Trophoblast cell (in vitro differentiated cells and primary cell): ENCODE data around the gene FAM20A.
"Not testable (repeated sequence)": the region's sequence is repeated elsewhere in the genome, so short reads cannot be mapped to it uniquely, and the experiment has no call there.

Experiments
- DNase-seq, 2 donors: peaks; one replicate each; pipeline ENCODE4 v3.0.0-alpha.2; 2016
- H2AFZ ChIP-seq: 2 replicates; pipeline ENCODE4 v1.6.1; 2013; ENCODE audit warnings: low read length, moderate library complexity, mild to moderate bottlenecking; ENCODE audit not compliant: insufficient read depth, poor library complexity
- H2AK5ac ChIP-seq: 2 replicates; pipeline ENCODE4 v1.6.1; 2013; ENCODE audit warnings: mild to moderate bottlenecking, low read length
- H2BK120ac ChIP-seq: 2 replicates; pipeline ENCODE4 v1.6.1; 2013; ENCODE audit warnings: low read length, mild to moderate bottlenecking, moderate library complexity; ENCODE audit not compliant: insufficient read depth, poor library complexity
- H2BK12ac ChIP-seq: 2 replicates; pipeline ENCODE4 v1.6.1; 2013; ENCODE audit warnings: mild to moderate bottlenecking, low read length, moderate library complexity
- H2BK5ac ChIP-seq: 2 replicates; pipeline ENCODE4 v1.6.1; 2013; ENCODE audit warnings: low read length, low read depth, moderate library complexity, mild to moderate bottlenecking; ENCODE audit not compliant: poor library complexity
- H3K14ac ChIP-seq: 2 replicates; pipeline ENCODE4 v1.6.1; 2013; ENCODE audit warnings: mild to moderate bottlenecking, low read length
- H3K18ac ChIP-seq: 2 replicates; pipeline ENCODE4 v1.6.1; 2013; ENCODE audit warnings: mild to moderate bottlenecking, low read length
- H3K23ac ChIP-seq: 2 replicates; pipeline ENCODE4 v1.6.1; 2013; ENCODE audit warnings: low read length
- H3K27ac ChIP-seq: 2 replicates; pipeline ENCODE4 v1.5.1; 2013; ENCODE audit warnings: low read depth, mild to moderate bottlenecking, inconsistent platforms, low read length, moderate library complexity
- H3K27me3 ChIP-seq: 2 replicates; pipeline ENCODE4 v1.6.1; 2013; ENCODE audit warnings: inconsistent platforms, mild to moderate bottlenecking, low read length, moderate library complexity; ENCODE audit not compliant: insufficient read depth
- H3K36me3 ChIP-seq, 2 experiments: 1 replicate in 1 of 2; 2 replicates in 1 of 2; pipeline ENCODE4 v1.6.1; 2013; ENCODE audit warnings: low read length in 2 of 2, mild to moderate bottlenecking in 2 of 2, moderate library complexity in 1 of 2; ENCODE audit not compliant: insufficient read depth in 2 of 2, control insufficient read depth in 1 of 2
- H3K4ac ChIP-seq: 2 replicates; pipeline ENCODE4 v1.6.1; 2013; ENCODE audit warnings: low read depth, mild to moderate bottlenecking, low read length, moderate library complexity
- H3K4me1 ChIP-seq, 2 experiments: 1 replicate in 1 of 2; 2 replicates in 1 of 2; pipeline ENCODE4 v1.6.1; 2013; ENCODE audit warnings: low read length in 2 of 2, mild to moderate bottlenecking in 2 of 2, moderate library complexity in 1 of 2; ENCODE audit not compliant: insufficient read depth in 2 of 2, control insufficient read depth in 1 of 2
- H3K4me2 ChIP-seq: 2 replicates; pipeline ENCODE4 v1.6.1; 2013; ENCODE audit warnings: inconsistent platforms, mild to moderate bottlenecking, low read length, moderate library complexity
- H3K4me3 ChIP-seq: 2 replicates; pipeline ENCODE4 v1.5.1; 2013; ENCODE audit warnings: mild to moderate bottlenecking, low read depth, low read length, inconsistent platforms
- H3K79me1 ChIP-seq: one replicate; pipeline ENCODE4 v1.6.1; 2013; ENCODE audit warnings: low read length
- H3K79me2 ChIP-seq: 2 replicates; pipeline ENCODE4 v1.6.1; 2013; ENCODE audit warnings: low read length, mild to moderate bottlenecking; ENCODE audit not compliant: control insufficient read depth, insufficient read depth, poor library complexity
- H3K9ac ChIP-seq: 2 replicates; pipeline ENCODE4 v1.6.1; 2013; ENCODE audit warnings: mild to moderate bottlenecking, low read length
- H3K9me3 ChIP-seq: 2 replicates; pipeline ENCODE4 v1.6.1; 2013; ENCODE audit warnings: low read depth, mild to moderate bottlenecking, control low read depth, inconsistent platforms, low read length; ENCODE audit not compliant: insufficient read depth
- H4K12ac ChIP-seq: 2 replicates; pipeline ENCODE4 v1.6.1; 2013; ENCODE audit warnings: low read depth, mild to moderate bottlenecking, low read length, moderate library complexity
- H4K8ac ChIP-seq: 2 replicates; pipeline ENCODE4 v1.6.1; 2013; ENCODE audit warnings: low read depth, mild to moderate bottlenecking, low read length, moderate library complexity
- H4K91ac ChIP-seq: one replicate; pipeline ENCODE4 v1.6.1; 2013; ENCODE audit warnings: low read depth, mild to moderate bottlenecking, low read length, moderate library complexity
- WGBS: extraction: QIAGEN DNeasy Blood & Tissue Kit; methylation state at CpG from one replicate; pipeline ENCODE4 v1.1.7; 2013; ENCODE audit warnings: missing lambda C conversion rate; ENCODE audit not compliant: insufficient read length, insufficient coverage; ENCODE audit errors: extremely low coverage; 5-methylcytosine and 5-hydroxymethylcytosine counted together

Gene FAM20A

DNA sequence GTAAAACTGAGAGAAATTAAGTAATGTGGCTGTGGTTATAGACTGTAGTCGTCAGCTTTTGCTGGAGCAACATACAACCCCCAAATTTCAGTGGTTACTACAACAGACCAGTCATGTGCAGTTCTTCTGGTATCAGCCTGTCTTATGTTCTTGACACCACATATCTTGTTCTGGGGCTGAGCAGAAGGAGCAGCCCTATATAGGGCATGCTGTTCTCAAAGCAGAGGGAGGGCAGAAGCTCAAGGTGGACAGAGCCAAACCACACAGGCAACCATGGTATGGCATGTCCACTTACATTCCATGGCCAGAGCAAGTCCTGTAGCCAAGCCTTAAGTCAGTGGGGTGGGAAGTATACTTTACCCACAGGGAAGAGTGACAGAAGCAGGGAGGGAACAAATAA is 81.3 kb downstream of the FAM20A start:
- no CpG with 5 or more reads among the region's 1 CpG for WGBS
- H4K12ac ChIP-seq = no peak overlapping the region
- H3K14ac ChIP-seq = no peak overlapping the region
- no peak overlapping the region for H2AFZ ChIP-seq
- no peak overlapping the region for H3K23ac ChIP-seq
- H3K4me2 ChIP-seq = no peak overlapping the region
- H3K4me1 ChIP-seq = peaks cover 1 to 2% of the 10 kb centered on the region in 2 experiments
- H3K18ac ChIP-seq = peak overlapping the region; percentile 51
- H3K4me3 ChIP-seq = no peak overlapping the region
- peaks cover 4% of the 10 kb centered on the region for H3K9me3 ChIP-seq
- H3K27ac ChIP-seq = no peak overlapping the region
- no peak overlapping the region for H3K4ac ChIP-seq
- H2BK120ac ChIP-seq = no peak overlapping the region
- H3K79me1 ChIP-seq = no peaks in the 10 kb centered on the region
- peaks cover 18 to 35% of the 10 kb centered on the region in 2 experiments for H3K36me3 ChIP-seq
- H4K8ac ChIP-seq = no peak overlapping the region
- H3K9ac ChIP-seq = no peak overlapping the region
- H2BK5ac ChIP-seq = no peak overlapping the region
- no peak for DNase-seq
- H4K91ac ChIP-seq = no peak overlapping the region
- no peak overlapping the region for H2AK5ac ChIP-seq
- peaks cover 5% of the 10 kb centered on the region for H3K79me2 ChIP-seq
- no peak overlapping the region for H2BK12ac ChIP-seq
- no peaks in the 10 kb centered on the region for H3K27me3 ChIP-seq

DNA sequence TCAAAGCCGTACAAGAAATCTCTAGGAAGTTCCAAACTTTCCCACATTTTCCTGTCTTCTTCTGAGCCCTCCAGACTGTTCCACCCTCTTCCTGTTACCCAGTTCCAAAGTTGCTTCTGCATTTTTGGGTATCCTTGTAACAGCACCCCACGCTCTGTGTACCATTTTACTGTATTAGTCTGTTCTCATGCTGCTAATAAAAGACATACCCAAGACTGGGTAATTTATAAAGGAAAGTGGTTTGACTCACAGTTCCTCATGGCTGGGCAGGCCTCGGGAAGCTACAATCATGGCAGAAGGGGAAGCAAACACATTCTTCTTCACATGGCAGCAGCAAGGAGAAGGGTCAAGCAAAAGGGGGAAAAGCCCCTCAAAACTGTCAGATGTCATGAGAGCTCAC is 82.1 kb downstream of the FAM20A start:
- not testable (repeated sequence) for H3K79me1 ChIP-seq, H3K18ac ChIP-seq, H2AK5ac ChIP-seq, DNase-seq, H4K91ac ChIP-seq, H2BK120ac ChIP-seq, H3K4me3 ChIP-seq, H3K27ac ChIP-seq, H3K79me2 ChIP-seq, H2BK5ac ChIP-seq, H4K8ac ChIP-seq, H2BK12ac ChIP-seq, H3K9ac ChIP-seq, H3K9me3 ChIP-seq, H3K4me2 ChIP-seq, H4K12ac ChIP-seq, H3K23ac ChIP-seq, H3K4me1 ChIP-seq, H3K14ac ChIP-seq, H2AFZ ChIP-seq, H3K4ac ChIP-seq, H3K27me3 ChIP-seq
- peaks cover 17 to 35% of the 10 kb centered on the region in 2 experiments for H3K36me3 ChIP-seq
- WGBS = no CpG with 5 or more reads among the region's 3 CpGs

DNA sequence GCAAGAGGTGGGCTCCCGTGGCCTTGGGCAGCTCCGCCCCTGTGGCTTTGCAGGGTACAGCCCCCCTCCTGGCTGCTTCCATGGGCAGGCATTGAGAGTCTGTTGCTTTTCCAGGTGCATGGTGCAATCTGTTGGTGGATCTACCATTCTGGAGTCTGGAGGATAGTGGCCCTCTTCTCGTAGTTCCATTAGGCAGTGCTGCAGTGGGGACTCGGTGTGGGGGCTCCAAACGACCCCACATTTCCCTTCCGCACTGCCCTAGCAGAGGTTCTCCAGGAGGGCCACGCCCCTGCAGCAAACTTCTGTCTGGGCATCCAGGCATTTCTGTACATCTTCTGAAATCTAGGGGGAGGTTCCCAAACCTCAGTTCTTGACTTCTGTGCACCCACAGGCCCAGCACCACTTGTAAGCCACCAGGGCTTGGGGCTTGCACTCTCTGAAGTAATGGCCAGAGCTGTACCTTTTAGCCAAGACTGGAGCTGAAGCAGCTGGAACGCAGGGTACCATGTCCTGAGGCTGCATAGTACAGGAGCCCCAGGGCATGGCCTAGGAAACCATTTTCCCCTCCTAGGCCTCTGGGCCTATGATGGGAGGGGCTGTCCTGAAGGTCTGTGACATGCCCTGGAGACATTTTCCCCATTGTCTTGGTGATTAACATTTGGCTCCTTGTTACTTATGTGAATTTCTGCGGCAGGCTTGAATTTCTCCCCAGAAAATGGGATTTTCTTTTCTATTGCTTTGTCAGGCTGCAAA is 82.9 kb downstream of the FAM20A start:
- H4K8ac ChIP-seq = no peak overlapping the region
- H3K4me3 ChIP-seq = no peak overlapping the region
- no peak overlapping the region for H2BK12ac ChIP-seq
- peaks cover 4% of the 10 kb centered on the region for H3K9me3 ChIP-seq
- H3K4me1 ChIP-seq = peaks cover 2 to 3% of the 10 kb centered on the region in 2 experiments
- no peak overlapping the region for H2AK5ac ChIP-seq
- no peak overlapping the region for H3K4ac ChIP-seq
- no peaks in the 10 kb centered on the region for H3K79me1 ChIP-seq
- no peak overlapping the region for H3K4me2 ChIP-seq
- peak; percentile 40 to 77 for DNase-seq
- no peak overlapping the region for H2BK120ac ChIP-seq
- H3K27ac ChIP-seq = no peak overlapping the region
- H3K27me3 ChIP-seq = no peaks in the 10 kb centered on the region
- H4K12ac ChIP-seq = no peak overlapping the region
- H3K79me2 ChIP-seq = peaks cover 6% of the 10 kb centered on the region
- no peak overlapping the region for H3K18ac ChIP-seq
- no peak overlapping the region for H3K14ac ChIP-seq
- H2BK5ac ChIP-seq = no peak overlapping the region
- H3K9ac ChIP-seq = no peak overlapping the region
- H4K91ac ChIP-seq = no peak overlapping the region
- peaks cover 17 to 33% of the 10 kb centered on the region in 2 experiments for H3K36me3 ChIP-seq
- H2AFZ ChIP-seq = no peak overlapping the region
- WGBS = no CpG with 5 or more reads among the region's 9 CpGs
- H3K23ac ChIP-seq = no peak overlapping the region

DNA sequence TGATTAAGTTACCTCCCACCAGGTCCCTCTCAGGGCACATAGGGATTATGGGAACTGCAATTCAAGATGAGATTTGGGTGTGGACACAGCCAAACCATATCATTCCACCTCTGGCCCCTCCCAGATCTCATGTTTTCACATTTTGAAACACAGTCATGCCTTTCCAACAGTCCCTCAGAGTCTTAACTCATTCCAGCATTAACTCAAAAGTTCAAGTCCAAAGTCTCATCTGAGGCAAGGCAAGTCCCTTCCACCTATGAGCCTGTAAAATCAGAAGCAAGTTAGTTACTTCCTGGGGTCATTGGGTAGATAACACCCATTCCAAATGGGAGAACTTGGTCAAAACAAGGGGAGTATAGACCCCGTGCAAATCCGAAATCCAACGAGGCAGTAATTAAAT is 83.6 kb downstream of the FAM20A start:
- H3K9ac ChIP-seq, H3K27me3 ChIP-seq, H4K8ac ChIP-seq, H4K91ac ChIP-seq, H2BK5ac ChIP-seq, H3K27ac ChIP-seq, H3K9me3 ChIP-seq, H2AK5ac ChIP-seq, H2AFZ ChIP-seq, DNase-seq, H3K14ac ChIP-seq, H3K4ac ChIP-seq, H3K4me2 ChIP-seq, H3K4me1 ChIP-seq, H3K18ac ChIP-seq, H3K23ac ChIP-seq, H2BK12ac ChIP-seq, H3K79me1 ChIP-seq, H3K4me3 ChIP-seq, H2BK120ac ChIP-seq, H4K12ac ChIP-seq: not testable (repeated sequence)
- H3K79me2 ChIP-seq = peaks cover 13% of the 10 kb centered on the region
- H3K36me3 ChIP-seq = peaks cover 17 to 31% of the 10 kb centered on the region in 2 experiments
- no CpG with 5 or more reads among the region's 3 CpGs for WGBS
